SK-N-SH treated with all-trans-retinoic acid at 6 μM for 48 hours (cell line): ENCODE data around the gene DRAXIN.

ENCODE experiments used
- ARNTL ChIP-seq: fragments of 450-650 bp; formaldehyde crosslinking; IDR thresholded peaks from 2 replicates; pipeline ENCODE4 v1.5.0; 2020; ENCODE audit warnings: low read depth, mild to moderate bottlenecking, moderate library complexity, borderline replicate concordance
- CREB5 ChIP-seq: fragments of 250-450 bp; sonication (Bioruptor Pico); IDR thresholded peaks from 2 replicates; pipeline ENCODE4 v1.5.1; 2020; ENCODE audit warnings: low read depth, mild to moderate bottlenecking, moderate library complexity
- CSDC2 ChIP-seq: fragments of 250-450 bp; sonication (Bioruptor Pico); IDR thresholded peaks from 2 replicates; pipeline ENCODE4 v1.5.0; 2020; ENCODE audit warnings: mild to moderate bottlenecking, moderate library complexity
- CSRNP3 ChIP-seq: fragments of 250-450 bp; sonication (Bioruptor Pico); IDR thresholded peaks from 2 replicates; pipeline ENCODE4 v1.5.1; 2021; ENCODE audit warnings: mild to moderate bottlenecking, moderate library complexity
- ESRRG ChIP-seq: fragments of 250-450 bp; sonication (Bioruptor Pico); IDR thresholded peaks from 2 replicates; pipeline ENCODE4 v1.6.1; 2021; ENCODE audit warnings: mild to moderate bottlenecking
- GLIS3 ChIP-seq: fragments of 250-450 bp; sonication (Bioruptor Pico); IDR thresholded peaks from 2 replicates; pipeline ENCODE4 v1.5.0; 2020; ENCODE audit warnings: mild to moderate bottlenecking, moderate library complexity
- ISL1 ChIP-seq: fragments of 250-450 bp; sonication (Bioruptor Pico); IDR thresholded peaks from 2 replicates; pipeline ENCODE4 v2.1.2; 2022; ENCODE audit warnings: mild to moderate bottlenecking, moderate library complexity
- PATZ1 ChIP-seq: fragments of 250-450 bp; sonication (Bioruptor Pico); IDR thresholded peaks from 2 replicates; pipeline ENCODE4 v1.8.0; 2020; ENCODE audit warnings: mild to moderate bottlenecking, moderate library complexity, borderline replicate concordance
- POU6F1 ChIP-seq: fragments of 250-450 bp; sonication (Bioruptor Pico); IDR thresholded peaks from 2 replicates; pipeline ENCODE4 v1.8.0; 2021; ENCODE audit warnings: low read depth, mild to moderate bottlenecking, moderate library complexity, borderline replicate concordance
- PPARA ChIP-seq: fragments of 250-450 bp; sonication (Bioruptor Pico); IDR thresholded peaks from 2 replicates; pipeline ENCODE4 v1.5.0; 2020; ENCODE audit warnings: mild to moderate bottlenecking, borderline replicate concordance
- TCF4 ChIP-seq: fragments of 250-450 bp; sonication (Bioruptor Pico); IDR thresholded peaks from 2 replicates; pipeline ENCODE4 v1.8.0; 2021; ENCODE audit warnings: mild to moderate bottlenecking, moderate library complexity, borderline replicate concordance
- TOX ChIP-seq: fragments of 250-450 bp; sonication (Bioruptor Pico); IDR thresholded peaks from 2 replicates; pipeline ENCODE4 v1.8.0; 2021; ENCODE audit warnings: mild to moderate bottlenecking, moderate library complexity, borderline replicate concordance
- ZC3H10 ChIP-seq: fragments of 250-450 bp; sonication (Bioruptor Pico); IDR thresholded peaks from 2 replicates; pipeline ENCODE4 v1.5.1; 2021; ENCODE audit warnings: mild to moderate bottlenecking, moderate library complexity
- ZNF565 ChIP-seq: fragments of 450-650 bp; formaldehyde crosslinking; conservative IDR thresholded peaks from 2 replicates; pipeline ENCODE4 v1.5.0; 2020; ENCODE audit warnings: low read depth, mild to moderate bottlenecking, moderate library complexity

GRCh38 chr1:11654137-11654938, 37.2 kb upstream of the DRAXIN start, which contains the start of the genes FBXO2 and FBXO44:
- TF ChIP-seq CREB5 (no peak), PATZ1 (CRISPR knock-in tag) (no peak), CSDC2 (CRISPR knock-in tag) (no peak), TCF4 (CRISPR knock-in tag) (no peak), GLIS3 (CRISPR knock-in tag) (no peak), POU6F1 (CRISPR knock-in tag) (no peak), ZC3H10 (no peak), ARNTL (CRISPR knock-in tag) (no peak), ISL1 (CRISPR knock-in tag) (no peak), ZNF565 (no peak), ESRRG (no peak), CSRNP3 (no peak), TOX (no peak), PPARA (CRISPR knock-in tag) (no peak)
